H1 (cell line): ENCODE measurements around the gene RPS19. TPM values are rescaled to one million over a fixed set of nuclear protein-coding genes. Genes with fewer than 3 reads are reported as not detected.

Experiments used
- CTCF ChIA-PET: fragments of 300-600 bp; sonication (Branson Sonifier 250); formaldehyde crosslinking; loops from one replicate; lab custom pipeline; 2021; ENCODE audit not compliant: partially characterized antibody; lab: Charles Lee
- POLR2A ChIA-PET: fragments of 300-600 bp; sonication (Branson Sonifier 250); formaldehyde crosslinking; loops from one replicate; lab custom pipeline; 2021; ENCODE audit warnings: inconsistent platforms; ENCODE audit not compliant: partially characterized antibody; lab: Charles Lee
- DNase-seq, 2 experiments: peaks; one replicate each; pipeline versions ENCODE4 v3.0.0 to v3.0.0-alpha.2; 2010 to 2022; ENCODE audit warnings: low spot score in 2 of 2, low read depth in 1 of 2, mixed read lengths in 1 of 2
- FAIRE-seq: peaks from 2 replicates; lab custom pipeline; 2011; peaks lifted over from hg19 to GRCh38; lab: Jason Lieb, UNC
- H2AFZ ChIP-seq: 2 replicates; pipeline ENCODE4 v1.8.1; 2012; ENCODE audit warnings: low read length, inconsistent platforms
- H2AK5ac ChIP-seq: 2 replicates; pipeline ENCODE4 v1.6.1; 2013; ENCODE audit warnings: low read depth, low read length
- H2BK120ac ChIP-seq: replicated peaks from 2 replicates; pipeline ENCODE3; 2013; ENCODE audit warnings: low read depth, low read length, inconsistent platforms
- H2BK12ac ChIP-seq: 2 replicates; pipeline ENCODE4 v1.6.1; 2013; ENCODE audit warnings: low read depth, low read length
- H2BK15ac ChIP-seq: 2 replicates; pipeline ENCODE4 v1.6.1; 2013; ENCODE audit warnings: low read length
- H2BK20ac ChIP-seq: 2 replicates; pipeline ENCODE4 v1.6.1; 2013; ENCODE audit warnings: low read length
- H2BK5ac ChIP-seq: 2 replicates; pipeline ENCODE4 v1.6.1; 2013; ENCODE audit warnings: low read depth, low read length
- H3K14ac ChIP-seq: 2 replicates; pipeline ENCODE4 v1.6.1; 2013; ENCODE audit warnings: inconsistent platforms; ENCODE audit not compliant: insufficient read length
- H3K18ac ChIP-seq: 2 replicates; pipeline ENCODE4 v1.6.1; 2013; ENCODE audit warnings: low read length; ENCODE audit errors: extremely low read depth
- H3K23ac ChIP-seq: 2 replicates; pipeline ENCODE4 v1.6.1; 2013; ENCODE audit warnings: inconsistent platforms; ENCODE audit not compliant: insufficient read length
- H3K23me2 ChIP-seq: 2 replicates; pipeline ENCODE4 v1.6.1; 2013; ENCODE audit warnings: low read depth, low read length
- H3K27ac ChIP-seq: 2 replicates; pipeline ENCODE4 v1.6.1; 2011; ENCODE audit warnings: low read depth, low read length, inconsistent platforms
- H3K27me3 ChIP-seq, 4 experiments: replicated peaks in 1 of 4; 1 replicate in 1 of 4; 2 replicates in 3 of 4; pipeline versions ENCODE4 v1.6.1 to v1.8.1; 2011 to 2013; ENCODE audit warnings: low read length in 3 of 4, mild to moderate bottlenecking in 3 of 4, inconsistent platforms in 2 of 4, mixed read lengths in 2 of 4, moderate library complexity in 1 of 4; ENCODE audit not compliant: control insufficient read depth in 3 of 4, insufficient read depth in 3 of 4; ENCODE audit errors: extremely low read depth in 1 of 4
- H3K36me3 ChIP-seq, 4 experiments: 2 replicates each; pipeline versions ENCODE4 v1.6.1 to v1.8.1; 2011 to 2013; ENCODE audit warnings: mild to moderate bottlenecking in 4 of 4, low read length in 3 of 4, moderate library complexity in 2 of 4, control low read depth in 1 of 4, inconsistent platforms in 1 of 4; ENCODE audit not compliant: insufficient read depth in 4 of 4, control insufficient read depth in 2 of 4
- H3K4ac ChIP-seq: replicated peaks from 2 replicates; pipeline ENCODE3; 2013; ENCODE audit warnings: low read length, low read depth, mixed read lengths, inconsistent platforms; ENCODE audit not compliant: insufficient read length
- H3K4me1 ChIP-seq, 4 experiments: replicated peaks in 1 of 4; 1 replicate in 1 of 4; 2 replicates in 3 of 4; pipeline versions ENCODE4 v1.6.1 to v1.8.1; 2011 to 2013; ENCODE audit warnings: low read length in 3 of 4, inconsistent platforms in 2 of 4, mixed read lengths in 1 of 4; ENCODE audit not compliant: insufficient read depth in 4 of 4, control insufficient read depth in 3 of 4
- H3K4me2 ChIP-seq, 2 experiments: 2 replicates each; pipeline versions ENCODE4 v1.6.1 to v1.8.1; 2011 to 2013; ENCODE audit warnings: low read depth in 2 of 2, low read length in 2 of 2, control low read depth in 1 of 2, inconsistent platforms in 1 of 2, mild to moderate bottlenecking in 1 of 2; ENCODE audit not compliant: insufficient read depth in 1 of 2
- H3K4me3 ChIP-seq, 4 experiments: fragments of 200-600, 300-600 bp in 1 of 4; sonication (generic), shearing (Covaris generic), sonication (Bioruptor Twin) in 1 of 4; 2 replicates each; pipeline versions ENCODE4 v1.5.1 to v1.8.1; 2011 to 2016; ENCODE audit warnings: low read length in 4 of 4, low read depth in 3 of 4, control low read depth in 2 of 4, inconsistent platforms in 2 of 4, mild to moderate bottlenecking in 2 of 4, mixed read lengths in 1 of 4, moderate library complexity in 1 of 4; ENCODE audit not compliant: insufficient read depth in 2 of 4; ENCODE audit errors: extremely low read depth in 1 of 4
- H3K56ac ChIP-seq: replicated peaks from 2 replicates; pipeline ENCODE3; 2013; ENCODE audit warnings: low read depth, mild to moderate bottlenecking, mixed read lengths, low read length, inconsistent platforms; ENCODE audit not compliant: insufficient read length
- H3K79me1 ChIP-seq: 2 replicates; pipeline ENCODE4 v1.6.1; 2013; ENCODE audit warnings: low read depth, low read length, control low read depth
- H3K79me2 ChIP-seq, 2 experiments: 2 replicates each; pipeline versions ENCODE4 v1.6.1 to v1.8.1; 2012 to 2013; ENCODE audit warnings: low read length in 2 of 2, mild to moderate bottlenecking in 2 of 2, inconsistent platforms in 1 of 2; ENCODE audit not compliant: insufficient read depth in 2 of 2, control insufficient read depth in 1 of 2
- H3K9ac ChIP-seq, 4 experiments: replicated peaks in 1 of 4; 1 replicate in 1 of 4; 2 replicates in 3 of 4; pipeline versions ENCODE4 v1.6.1 to v1.8.1; 2011 to 2013; ENCODE audit warnings: low read depth in 3 of 4, low read length in 3 of 4, control low read depth in 2 of 4, mild to moderate bottlenecking in 2 of 4, moderate library complexity in 2 of 4, inconsistent platforms in 1 of 4; ENCODE audit errors: extremely low read depth in 1 of 4
- H3K9me3 ChIP-seq, 2 experiments: 2 replicates each; pipeline versions ENCODE4 v1.6.1 to v1.8.1; 2012 to 2013; ENCODE audit warnings: mild to moderate bottlenecking in 2 of 2, moderate library complexity in 2 of 2, control low read depth in 1 of 2, inconsistent platforms in 1 of 2, low read depth in 1 of 2, low read length in 1 of 2, mixed read lengths in 1 of 2; ENCODE audit not compliant: insufficient read depth in 2 of 2
- H4K20me1 ChIP-seq, 2 experiments: replicated peaks in 1 of 2; 2 replicates each; pipeline versions ENCODE3 to v1.8.1; 2011 to 2013; ENCODE audit warnings: inconsistent platforms in 2 of 2, low read length in 2 of 2, mild to moderate bottlenecking in 1 of 2; ENCODE audit not compliant: insufficient read depth in 2 of 2, control insufficient read depth in 1 of 2
- H4K5ac ChIP-seq: 2 replicates; pipeline ENCODE4 v1.6.1; 2013; ENCODE audit warnings: low read length, low read depth, mixed read lengths, inconsistent platforms; ENCODE audit not compliant: insufficient read length
- H4K8ac ChIP-seq: 2 replicates; pipeline ENCODE4 v1.8.0; 2013; ENCODE audit warnings: mild to moderate bottlenecking, moderate library complexity, low read length, inconsistent platforms; ENCODE audit not compliant: insufficient read depth; ENCODE audit errors: extremely low read depth
- H4K91ac ChIP-seq: replicated peaks from 2 replicates; pipeline ENCODE3; 2013; ENCODE audit warnings: low read length, mixed read lengths, inconsistent platforms; ENCODE audit not compliant: insufficient read length
- ATF3 ChIP-seq: IDR thresholded peaks from 2 replicates; pipeline ENCODE4 v1.6.1; 2011; ENCODE audit warnings: low read depth, mild to moderate bottlenecking, low read length; ENCODE audit not compliant: insufficient read depth
- CBX5 ChIP-seq: fragments of 300-800, 300-1000 bp; sonication (generic); IDR thresholded peaks from 2 replicates; pipeline ENCODE4 v1.7.1; 2016; ENCODE audit warnings: antibody characterized with exemption, low read length, low read depth
- CHD2 ChIP-seq: IDR thresholded peaks from 2 replicates; pipeline ENCODE4 v1.6.1; 2012; ENCODE audit warnings: low read length, improper control_type of control experiment
- GABPA ChIP-seq: IDR thresholded peaks from 2 replicates; pipeline ENCODE4 v1.6.1; 2011; ENCODE audit warnings: mild to moderate bottlenecking, low read length, moderate library complexity, borderline replicate concordance; ENCODE audit not compliant: insufficient read depth
- KDM4A ChIP-seq: IDR thresholded peaks from one replicate; pipeline ENCODE4 v1.7.1; 2012; ENCODE audit warnings: low read depth, mild to moderate bottlenecking, moderate library complexity, low read length, inconsistent platforms; ENCODE audit not compliant: severe bottlenecking
- SIRT6 ChIP-seq: IDR thresholded peaks from one replicate; pipeline ENCODE4 v1.7.1; 2012; ENCODE audit warnings: low read length, inconsistent platforms
- SUZ12 ChIP-seq: fragments of 200-600 bp; sonication (generic); IDR thresholded peaks from 2 replicates; pipeline ENCODE4 v1.6.1; 2012; ENCODE audit warnings: mild to moderate bottlenecking, inconsistent platforms, low read length, moderate library complexity, mixed read lengths
- YY1 ChIP-seq: IDR thresholded peaks from 2 replicates; pipeline ENCODE4 v1.6.1; 2011; ENCODE audit warnings: low read depth, mild to moderate bottlenecking, low read length
- ZNF274 ChIP-seq: IDR thresholded peaks from 2 replicates; pipeline ENCODE4 v1.7.0; 2012; ENCODE audit warnings: low read length, borderline replicate concordance; ENCODE audit errors: extremely low read depth
- WGBS, 2 experiments: shearing (Covaris generic) in 1 of 2; methylation state at CpG; one replicate each; pipeline versions ENCODE4 v1.1.6 to v1.1.7; 2013 to 2015; ENCODE audit warnings: low lambda C conversion rate in 2 of 2, mixed read lengths in 2 of 2, inconsistent platforms in 1 of 2, low coverage in 1 of 2, missing lambda C conversion rate in 1 of 2; ENCODE audit not compliant: insufficient replicate concordance in 2 of 2, insufficient coverage in 1 of 2, insufficient read length in 1 of 2; ENCODE audit errors: extremely low coverage in 1 of 2, missing lambda C conversion rate in 1 of 2; 5-methylcytosine and 5-hydroxymethylcytosine counted together
- polyA plus RNA-seq, 7 experiments: library from polyadenylated mRNA; depleted of rRNA in 3 of 7; stranded (reverse) in 5 of 7; unstranded in 2 of 7; fragments of >200 nt in 5 of 7; fragments of 200-250 nt in 2 of 7; gene quantifications; 1 replicate in 5 of 7; 2 replicates in 1 of 7; 4 replicates in 1 of 7; pipeline versions ENCODE4 v1.2.1 to v1.2.3, GENCODE V29; 2011 to 2013; ENCODE audit warnings: missing spikeins in 2 of 7, mixed read lengths in 2 of 7
- total RNA-seq: library from RNA; stranded (reverse); fragmentation: NEBNext Ultra II Directional; extraction: Animal tissue kit (Norgen Biotek cat#: 25700); gene quantifications from 2 replicates; pipeline ENCODE4 v1.2.1, GENCODE V29; 2021
- TF ChIP-seq, protein P1 (sequence below): IDR thresholded peaks from 2 replicates; pipeline ENCODE4 v1.6.1; 2011; ENCODE audit warnings: low read length, improper control_type of control experiment

Gene RPS19
- total and polyA plus RNA-seq, 2 of the 8 experiments (the other 6 are each of a cell fraction or from before 2014, with no cell fraction given), result 2,817 to 5,751 TPM

- H2AFZ ChIP-seq, result no peak overlapping the region
- H4K8ac ChIP-seq, result no peak overlapping the region
- H3K79me2 ChIP-seq, result no peaks in the 10 kb centered on the region
- H3K4me2 ChIP-seq, result peak overlapping the region in 1 of 2 experiments; percentile 23; a peak in 1 of 4 replicates
- no peak overlapping the region for H3K23ac ChIP-seq
- peak overlapping the region; percentile 53; the same call in 1 of the 2 replicates for H2BK5ac ChIP-seq
- peaks cover 0 to 16% (median 9%) of the 10 kb centered on the region in 4 experiments; a peak in 6 of 7 replicates for H3K4me1 ChIP-seq
- H3K4me3 ChIP-seq, result no peak overlapping the region
- POLR2A ChIA-PET, result interaction anchor here (0.6 to 3.8 kb wide), 7 partner anchors 9 to 1684 kb away, joined by 3 to 20 read pairs (median 3); no protein-coding TSS in a partner anchor
- H2BK15ac ChIP-seq, result peak overlapping the region; percentile 72; the same call in 1 of the 2 replicates
- H4K20me1 ChIP-seq, result peaks cover 6 to 46% of the 10 kb centered on the region in 2 experiments
- H2BK120ac ChIP-seq, result no peak overlapping the region
- H3K79me1 ChIP-seq, result no peaks in the 10 kb centered on the region; the same call in 1 of the 2 replicates
- H3K23me2 ChIP-seq, result peaks cover 15% of the 10 kb centered on the region
- peak overlapping the region; percentile 32; the same call in 1 of the 2 replicates for H2BK20ac ChIP-seq
- peaks cover 63 to 99% (median 95%) of the 10 kb centered on the region in 4 experiments for H3K27me3 ChIP-seq
- H3K9ac ChIP-seq, result no peak overlapping the region
- peak overlapping the region; percentile 55 for H4K91ac ChIP-seq
- DNase-seq (no peak), FAIRE-seq (no peak)
- no peak overlapping the region for H3K56ac ChIP-seq
- 84% methylated on average over 33 of the region's 33 CpGs; no CpG with 5 or more reads in 1 of the 2 experiments for WGBS, 2 experiments
- no peak overlapping the region for H3K18ac ChIP-seq
- H3K36me3 ChIP-seq, result no peaks in the 10 kb centered on the region
- no peaks in the 10 kb centered on the region for H3K9me3 ChIP-seq
- H2BK12ac ChIP-seq, result peak overlapping the region; percentile 55; the same call in 1 of the 2 replicates
- CTCF ChIA-PET, result interaction anchor here (1.2 to 2.1 kb wide), 6 partner anchors 9 to 47 kb away, joined by 3 to 11 read pairs (median 4); no protein-coding TSS in a partner anchor
- H4K5ac ChIP-seq, result no peak overlapping the region
- H2AK5ac ChIP-seq, result peak overlapping the region; percentile 61
- no peak overlapping the region for H3K27ac ChIP-seq
- no peak overlapping the region for H3K14ac ChIP-seq
- peak overlapping the region; percentile 23 for H3K4ac ChIP-seq
- TF ChIP-seq GABPA, result no peak
- TF ChIP-seq CHD2, result no peak
- TF ChIP-seq SIRT6, result no peak
- no peak for TF ChIP-seq SUZ12
- TF ChIP-seq ZNF274, result no peak
- TF ChIP-seq ATF3, result no peak
- TF ChIP-seq, protein P1, sequence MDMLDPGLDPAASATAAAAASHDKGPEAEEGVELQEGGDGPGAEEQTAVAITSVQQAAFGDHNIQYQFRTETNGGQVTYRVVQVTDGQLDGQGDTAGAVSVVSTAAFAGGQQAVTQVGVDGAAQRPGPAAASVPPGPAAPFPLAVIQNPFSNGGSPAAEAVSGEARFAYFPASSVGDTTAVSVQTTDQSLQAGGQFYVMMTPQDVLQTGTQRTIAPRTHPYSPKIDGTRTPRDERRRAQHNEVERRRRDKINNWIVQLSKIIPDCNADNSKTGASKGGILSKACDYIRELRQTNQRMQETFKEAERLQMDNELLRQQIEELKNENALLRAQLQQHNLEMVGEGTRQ, result no peak
- TF ChIP-seq CBX5, result no peak
- TF ChIP-seq KDM4A, result no peak
- no peak for TF ChIP-seq YY1
Observed at GRCh38 chr19:41919948-41920712, 60.1 kb downstream of the RPS19 start.
